ENCODE data around the gene DCAF11. TPM values are rescaled to one million over a fixed set of nuclear protein-coding genes. Genes with fewer than 3 reads are reported as not detected.
A peak's percentile ranks its signal among the peaks of the same experiment; 100 is the strongest.

DCAF11 gene
- total RNA-seq, 1 donor from 2014 or later = 67.9 TPM

GRCh38 chr14:24159777-24160498, 45.4 kb downstream of the DCAF11 start:
- DNase-seq (ENCODE audit: low read depth in 2 of 2) = no peak

- no peak for DNase-seq (ENCODE audit: low read depth in 2 of 2)
Measured at GRCh38 chr14:24160499-24160849, 45.9 kb downstream of the DCAF11 start.

- DNase-seq (ENCODE audit: low read depth in 2 of 2) = peak; percentile 88 to 95
Measured at GRCh38 chr14:24160850-24161804, 46.5 kb downstream of the DCAF11 start, which contains the start of gene IRF9. Gene IRF9, plus strand, starts transcription at chr14:24161265. Its CDS starts 880 bp downstream, at chr14:24162145.

- no peak for DNase-seq (ENCODE audit: low read depth in 2 of 2)
Measured at GRCh38 chr14:24162093-24162492, 47.5 kb downstream of the DCAF11 start.

- DNase-seq (ENCODE audit: low read depth in 2 of 2) = no peak
Measured at GRCh38 chr14:24164518-24164991, 50.0 kb downstream of the DCAF11 start.

- DNase-seq (ENCODE audit: low read depth in 2 of 2) = no peak
Measured at GRCh38 chr14:24165785-24166184, 51.2 kb downstream of the DCAF11 start.

GRCh38 chr14:24167469-24168114, 53.0 kb downstream of the DCAF11 start:
- DNase-seq (ENCODE audit: low read depth in 2 of 2) = no peak

GRCh38 chr14:24171422-24172260, 57.1 kb downstream of the DCAF11 start, which contains the start of gene REC8:
Gene REC8, plus strand, starts transcription at chr14:24172080. Its CDS starts 473 bp downstream, at chr14:24172553.
- DNase-seq (ENCODE audit: low read depth in 2 of 2) = peak in 1 of 2 donors; percentile 94

GRCh38 chr14:24172261-24172860, 57.8 kb downstream of the DCAF11 start:
- no peak for DNase-seq (ENCODE audit: low read depth in 2 of 2)

- no peak for DNase-seq (ENCODE audit: low read depth in 2 of 2)
Measured at GRCh38 chr14:24172871-24173281, 58.3 kb downstream of the DCAF11 start.

Other genes starting within 250 kb of the DCAF11 start
- 43.4 and 53.1 TPM in 2 replicates for gene DHRS4, start 161.0 kb upstream of the DCAF11 start, total RNA-seq
- gene DHRS4L2, start 125.8 kb upstream of the DCAF11 start, total RNA-seq = 14.0 and 19.6 TPM in 2 replicates
- gene CARMIL3, start 62.8 kb upstream of the DCAF11 start, total RNA-seq = under 0.01 TPM in 2 replicates
- not detected in 2 replicates for gene CPNE6, start 43.2 kb upstream of the DCAF11 start, total RNA-seq
- 7.6 TPM in 2 replicates for gene PCK2, start 20.5 kb upstream of the DCAF11 start, total RNA-seq
- 1.4 and 1.8 TPM in 2 replicates for gene NRL, start 172 bp downstream of the DCAF11 start, total RNA-seq
- gene FITM1, start 15.9 kb downstream of the DCAF11 start, total RNA-seq = 0.39 and 0.63 TPM in 2 replicates
- gene PSME1, start 21.4 kb downstream of the DCAF11 start, total RNA-seq = 116 and 144 TPM in 2 replicates
- 16.4 and 23.1 TPM in 2 replicates for gene EMC9, start 26.8 kb downstream of the DCAF11 start, total RNA-seq
- 119 and 163 TPM in 2 replicates for gene PSME2, start 31.8 kb downstream of the DCAF11 start, total RNA-seq
- 20.4 and 31.1 TPM in 2 replicates for gene RNF31, start 32.7 kb downstream of the DCAF11 start, total RNA-seq
- 38.8 and 41.8 TPM in 2 replicates for gene IRF9, start 46.5 kb downstream of the DCAF11 start, total RNA-seq
- 1.0 and 1.7 TPM in 2 replicates for gene REC8, start 57.3 kb downstream of the DCAF11 start, total RNA-seq
- 32.0 and 32.7 TPM in 2 replicates for gene IPO4, start 74.0 kb downstream of the DCAF11 start, total RNA-seq
- gene TM9SF1, start 80.7 kb downstream of the DCAF11 start, total RNA-seq = 33.9 and 56.0 TPM in 2 replicates
- gene TSSK4, start 90.9 kb downstream of the DCAF11 start, total RNA-seq = not detected in 2 replicates
- 11.7 and 15.9 TPM in 2 replicates for gene CHMP4A, start 98.7 kb downstream of the DCAF11 start, total RNA-seq
- 7.0 and 10.0 TPM in 2 replicates for gene MDP1, start 101.3 kb downstream of the DCAF11 start, total RNA-seq
- gene NEDD8, start 117.6 kb downstream of the DCAF11 start, total RNA-seq = 172 and 193 TPM in 2 replicates
- gene GMPR2, start 118.2 kb downstream of the DCAF11 start, total RNA-seq = 81.9 and 90.5 TPM in 2 replicates
- gene TINF2, start 127.8 kb downstream of the DCAF11 start, total RNA-seq = 39.9 and 57.3 TPM in 2 replicates
- gene TGM1, start 148.4 kb downstream of the DCAF11 start, total RNA-seq = 0.38 and 0.64 TPM in 2 replicates
- 10.7 and 19.7 TPM in 2 replicates for gene RABGGTA, start 156.8 kb downstream of the DCAF11 start, total RNA-seq
- 9.1 and 14.5 TPM in 2 replicates for gene DHRS1, start 185.0 kb downstream of the DCAF11 start, total RNA-seq
- 23.0 and 24.8 TPM in 2 replicates for gene NOP9, start 185.1 kb downstream of the DCAF11 start, total RNA-seq
- 1.5 and 2.4 TPM in 2 replicates for gene CIDEB, start 193.2 kb downstream of the DCAF11 start, total RNA-seq
- gene LTB4R2, start 195.4 kb downstream of the DCAF11 start, total RNA-seq = 2.1 and 3.2 TPM in 2 replicates
- gene LTB4R, start 196.7 kb downstream of the DCAF11 start, total RNA-seq = 2.0 and 2.2 TPM in 2 replicates
- gene ADCY4, start 220.3 kb downstream of the DCAF11 start, total RNA-seq = 29.3 and 51.2 TPM in 2 replicates
- 1.4 and 1.8 TPM in 2 replicates for gene RIPK3, start 225.2 kb downstream of the DCAF11 start, total RNA-seq

Data from dermis microvascular lymphatic vessel endothelial cell (primary cell).